K562 (cell line): ENCODE results near the gene UNC5B. TPM values are rescaled to one million over a fixed set of nuclear protein-coding genes. Genes with fewer than 3 reads are reported as not detected.
A peak's percentile ranks its signal among the peaks of the same experiment; 100 is the strongest.

Experiments used
- BRD9 ChIP-seq: fragments of 450-650 bp; IDR thresholded peaks from 2 replicates; pipeline ENCODE4 v1.6.1; 2018; ENCODE audit warnings: low read depth; ENCODE audit not compliant: partially characterized antibody
- CTCF ChIP-seq, 3 experiments: IDR thresholded peaks in 2 of 3; conservative IDR thresholded peaks in 1 of 3; 2 replicates each; pipeline ENCODE4 v1.5.1; 2011 to 2012; ENCODE audit warnings: low read length in 3 of 3, mild to moderate bottlenecking in 3 of 3, control low read depth in 2 of 3, improper control_type of control experiment in 1 of 3, inconsistent platforms in 1 of 3, low read depth in 1 of 3, mixed read lengths in 1 of 3, moderate library complexity in 1 of 3; ENCODE audit not compliant: insufficient read depth in 2 of 3
- DEAF1 ChIP-seq: fragments of 450-650 bp; formaldehyde crosslinking; IDR thresholded peaks from 2 replicates; pipeline ENCODE4 v1.4.0; 2020; ENCODE audit warnings: mild to moderate bottlenecking, moderate library complexity
- E2F4 ChIP-seq: sonication (generic); formaldehyde crosslinking; IDR thresholded peaks from 2 replicates; pipeline ENCODE4 v1.8.0; 2022; ENCODE audit warnings: mild to moderate bottlenecking, low read depth, missing genetic modification reagents
- LEF1 ChIP-seq: fragments of 450-650 bp; IDR thresholded peaks from 2 replicates; pipeline ENCODE4 v1.6.1; 2016; ENCODE audit warnings: mild to moderate bottlenecking
- NRF1 ChIP-seq, 2 experiments: fragments of 450-650 bp; IDR thresholded peaks in 1 of 2; conservative IDR thresholded peaks in 1 of 2; 2 replicates each; pipeline ENCODE4 v1.6.1; 2014; ENCODE audit warnings: mild to moderate bottlenecking in 2 of 2
- RAD21 ChIP-seq, 2 experiments: fragments of 250-450 bp in 1 of 2; fragments of 450-650 bp in 1 of 2; sonication (Bioruptor Pico) in 1 of 2; formaldehyde crosslinking in 1 of 2; IDR thresholded peaks in 1 of 2; conservative IDR thresholded peaks in 1 of 2; 2 replicates each; pipeline versions ENCODE4 v1.4.0 to v1.8.0; 2020 to 2022; ENCODE audit warnings: mild to moderate bottlenecking in 2 of 2, moderate library complexity in 1 of 2
- RB1 ChIP-seq: fragments of 450-650 bp; IDR thresholded peaks from 2 replicates; pipeline ENCODE4 v1.6.1; 2017; ENCODE audit warnings: low read depth, mild to moderate bottlenecking
- STAG1 ChIP-seq: sonication (generic); formaldehyde crosslinking; IDR thresholded peaks from 2 replicates; pipeline ENCODE4 v1.5.0; 2020; ENCODE audit warnings: missing genetic modification reagents, borderline replicate concordance
- TFAP4 ChIP-seq: sonication (generic); formaldehyde crosslinking; IDR thresholded peaks from 2 replicates; pipeline ENCODE4 v1.8.0; 2022; ENCODE audit warnings: missing genetic modification reagents, mild to moderate bottlenecking, moderate library complexity, borderline replicate concordance
- ZNF707 ChIP-seq: fragments of 250-450 bp; sonication (Bioruptor Pico); conservative IDR thresholded peaks from 2 replicates; pipeline ENCODE4 v1.8.0; 2022; ENCODE audit warnings: inconsistent platforms, mild to moderate bottlenecking, moderate library complexity
- polyA plus RNA-seq, 8 experiments: library from polyadenylated mRNA; depleted of rRNA in 4 of 8; stranded (reverse) in 5 of 8; unstranded in 3 of 8; fragments of >200 nt; fragmentation: Nextera tagmentation in 2 of 8; fragmentation: Illumina TruSeq in 1 of 8; extraction: Ambion mirVana in 2 of 8; extraction: Trizol in 1 of 8; gene quantifications; 2 replicates each; pipeline versions ENCODE4 v1.2.1 to v1.2.3, GENCODE V29; 2011 to 2014; ENCODE audit warnings: inconsistent platforms in 1 of 8, missing spikeins in 1 of 8
- total RNA-seq, 7 experiments: library from RNA; depleted of rRNA in 6 of 7; stranded (reverse); fragments of >200 nt in 6 of 7; fragmentation: Illumina TruSeq in 2 of 7; extraction: Trizol in 2 of 7; gene quantifications; 2 replicates each; pipeline versions ENCODE4 v1.2.1 to v1.2.3, GENCODE V29; 2011 to 2021; ENCODE audit warnings: low replicate concordance in 1 of 7

UNC5B gene
- total and polyA plus RNA-seq, 9 of the 15 experiments (the other 6 are each of a cell fraction or from before 2014, with no cell fraction given) = 0.10 to 8.4 (median 2.1) TPM

- TF ChIP-seq RB1 (peak; percentile 43; the same call in 1 of the 2 replicates), DEAF1 (peak; percentile 66), ZNF707 (no peak), TFAP4 (peak; percentile 38; the same call in 1 of the 2 replicates), NRF1 (conservative IDR thresholded peaks at IDR 0.05 in 1 of 2, IDR thresholded peaks at IDR 0.05 in 1 of 2) (peak; percentile 29 to 33; a peak in 1 of 4 replicates), RAD21 (CRISPR knock-in tag; conservative IDR thresholded peaks at IDR 0.05 in 1 of 2, IDR thresholded peaks at IDR 0.05 in 1 of 2) (peak; percentile 79 to 92), CTCF (IDR thresholded peaks at IDR 0.05 in 2 of 3, conservative IDR thresholded peaks at IDR 0.05 in 1 of 3; ENCODE audit: insufficient read depth in 2 of 3, low read depth in 1 of 3, low read length in 3 of 3) (peak; percentile 82 to 93 (median 86)), LEF1 (no peak), STAG1 (CRISPR knock-in tag) (peak; percentile 85), E2F4 (CRISPR knock-in tag) (0 out of 2 replicates have a peak, but pooled peaks have one; percentile 45), BRD9 (no peak)
Measured at GRCh38 chr10:71285180-71285545, 72.8 kb downstream of the UNC5B start (continued).
